GM23248 (cell line): ENCODE measurements around the gene MCU.

Source experiments
- EZH2 ChIP-seq: fragments of 200-600 bp; sonication (generic); IDR thresholded peaks from 2 replicates; pipeline ENCODE4 v1.6.1; 2018; ENCODE audit warnings: antibody characterized with exemption, mild to moderate bottlenecking; ENCODE audit not compliant: insufficient read depth, poor library complexity, severe bottlenecking
- EZH2phosphoT487 ChIP-seq: fragments of 200-600 bp; sonication (generic); IDR thresholded peaks from 2 replicates; pipeline ENCODE4 v1.6.1; 2018; ENCODE audit warnings: antibody characterized with exemption, moderate library complexity, mild to moderate bottlenecking, low read depth; ENCODE audit not compliant: insufficient read depth

DNA sequence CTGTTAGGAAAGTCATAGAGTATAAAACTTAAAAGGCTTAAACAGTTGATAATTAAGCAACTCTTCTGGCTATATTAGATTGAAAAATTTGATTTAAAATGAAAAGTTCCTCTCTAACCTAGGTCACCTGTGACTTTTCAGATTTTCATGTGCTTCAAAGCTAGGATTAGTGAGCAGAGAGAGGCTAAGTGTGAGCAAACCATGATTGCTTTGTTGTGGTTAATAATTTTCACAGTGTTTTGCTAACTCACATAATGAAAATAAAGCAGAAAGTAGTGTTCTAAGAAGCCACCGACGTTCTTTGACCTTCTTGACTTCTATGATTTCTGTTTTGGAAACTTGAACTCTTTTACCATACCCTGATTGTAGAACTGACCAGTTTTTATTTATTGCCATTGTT, 126.1 kb downstream of the MCU start:
- no peak for TF ChIP-seq EZH2
- TF ChIP-seq EZH2phosphoT487: no peak
